ENCODE measurements around the gene BORCS6. TPM values are rescaled to one million over a fixed set of nuclear protein-coding genes. Genes with fewer than 3 reads are reported as not detected.
A peak's percentile ranks its signal among the peaks of the same experiment; 100 is the strongest.

BORCS6 gene
- total and polyA plus RNA-seq, 2 of the 13 experiments (the other 11 are each of a cell fraction or from before 2014, with no cell fraction given) = 2.0 to 5.1 TPM

- 0 out of 2 replicates have a peak, but pooled peaks have one; percentile 80 for TF ChIP-seq ZNF572 (CRISPR knock-in tag; IDR thresholded peaks at IDR 0.05)
- 0 out of 2 replicates have a peak, but pooled peaks have one; percentile 2 for TF ChIP-seq ARNTL (CRISPR knock-in tag; IDR thresholded peaks at IDR 0.05)
- no peak for TF ChIP-seq ZSCAN29 (CRISPR knock-in tag; conservative IDR thresholded peaks at IDR 0.05)
- peak; percentile 33; the same call in 1 of the 2 replicates for TF ChIP-seq ZNF709 (CRISPR knock-in tag; IDR thresholded peaks at IDR 0.05)
- TF ChIP-seq BCL3 (CRISPR knock-in tag; IDR thresholded peaks at IDR 0.05) = no peak
- no peak; the same call in 1 of the 2 replicates for TF ChIP-seq ARID5B (CRISPR knock-in tag; IDR thresholded peaks at IDR 0.05)
- TF ChIP-seq FOXP4 (CRISPR knock-in tag; IDR thresholded peaks at IDR 0.05) = peak; percentile 33
- TF ChIP-seq ZBTB33 (CRISPR knock-in tag; IDR thresholded peaks at IDR 0.05) = no peak
- TF ChIP-seq DNMT3B (CRISPR knock-in tag; conservative IDR thresholded peaks at IDR 0.05) = no peak; the same call in 1 of the 2 replicates
- TF ChIP-seq TIGD3 (CRISPR knock-in tag; IDR thresholded peaks at IDR 0.05; ENCODE audit: borderline replicate concordance) = no peak
- no peak for TF ChIP-seq FOXO4 (CRISPR knock-in tag; conservative IDR thresholded peaks at IDR 0.05)
- TF ChIP-seq HOXA5 (CRISPR knock-in tag; IDR thresholded peaks at IDR 0.05) = peak; percentile 28; the same call in 1 of the 2 replicates
Observed at GRCh38 chr17:8223356-8224126, 33.6 kb upstream of the BORCS6 start (continued).

All from HepG2 (cell line).